Keratinocyte (primary cell): ENCODE results near the gene MREG. TPM values are rescaled to one million over a fixed set of nuclear protein-coding genes. Genes with fewer than 3 reads are reported as not detected.

ENCODE experiments used
- DNase-seq: peaks from one replicate; pipeline ENCODE4 v3.0.0-alpha.2; 2011; ENCODE audit warnings: low read depth, missing footprints, low spot score
- FAIRE-seq: peaks from 2 replicates; lab custom pipeline; 2011; peaks lifted over from hg19 to GRCh38; lab: Jason Lieb, UNC
- H2AFZ ChIP-seq: 2 replicates; pipeline ENCODE4 v1.6.0; 2012; ENCODE audit warnings: low read length, control low read depth, inconsistent platforms; ENCODE audit not compliant: control insufficient read depth
- H3K27ac ChIP-seq: 2 replicates; pipeline ENCODE4 v1.5.1; 2011; ENCODE audit warnings: low read length; ENCODE audit not compliant: control insufficient read depth, insufficient read depth
- H3K27me3 ChIP-seq: 3 replicates; pipeline ENCODE4 v1.6.0; 2011; ENCODE audit warnings: low read length; ENCODE audit not compliant: control insufficient read depth, insufficient read depth; ENCODE audit errors: extremely low read depth
- H3K36me3 ChIP-seq, 2 experiments: 2 replicates in 1 of 2; 3 replicates in 1 of 2; pipeline ENCODE4 v1.5.1; 2011; ENCODE audit warnings: low read length in 2 of 2, mild to moderate bottlenecking in 1 of 2; ENCODE audit not compliant: control insufficient read depth in 2 of 2, insufficient read depth in 2 of 2; ENCODE audit errors: extremely low read depth in 1 of 2
- H3K4me1 ChIP-seq: 3 replicates; pipeline ENCODE4 v1.5.1; 2011; ENCODE audit warnings: low read length; ENCODE audit not compliant: control insufficient read depth, insufficient read depth; ENCODE audit errors: extremely low read depth
- H3K4me2 ChIP-seq: 3 replicates; pipeline ENCODE4 v1.6.0; 2011; ENCODE audit warnings: low read depth, low read length; ENCODE audit not compliant: control insufficient read depth, insufficient read depth; ENCODE audit errors: extremely low read depth
- H3K4me3 ChIP-seq, 3 experiments: fragments of 200-600 bp in 1 of 3; sonication (generic) in 1 of 3; 2 replicates in 2 of 3; 3 replicates in 1 of 3; pipeline ENCODE4 v1.5.1; 2011 to 2016; ENCODE audit warnings: low read length in 3 of 3, mild to moderate bottlenecking in 3 of 3, control low read depth in 2 of 3, inconsistent platforms in 1 of 3, low read depth in 1 of 3, mixed read lengths in 1 of 3, mixed run types in 1 of 3, moderate library complexity in 1 of 3; ENCODE audit not compliant: control insufficient read depth in 2 of 3, insufficient read depth in 2 of 3; ENCODE audit errors: extremely low read depth in 1 of 3
- H3K79me2 ChIP-seq: 2 replicates; pipeline ENCODE4 v1.6.0; 2012; ENCODE audit warnings: low read length; ENCODE audit not compliant: control insufficient read depth, insufficient read depth
- H3K9ac ChIP-seq: 3 replicates; pipeline ENCODE4 v1.6.0; 2011; ENCODE audit warnings: low read length; ENCODE audit not compliant: control insufficient read depth, insufficient read depth; ENCODE audit errors: extremely low read depth
- H3K9me1 ChIP-seq: 3 replicates; pipeline ENCODE4 v1.6.0; 2011; ENCODE audit warnings: low read length; ENCODE audit not compliant: control insufficient read depth, insufficient read depth; ENCODE audit errors: extremely low read depth
- H3K9me3 ChIP-seq: 2 replicates; pipeline ENCODE4 v1.5.1; 2012; ENCODE audit warnings: low read depth, low read length; ENCODE audit not compliant: control insufficient read depth
- H4K20me1 ChIP-seq: 3 replicates; pipeline ENCODE4 v1.6.0; 2011; ENCODE audit warnings: low read length; ENCODE audit not compliant: control insufficient read depth, insufficient read depth; ENCODE audit errors: extremely low read depth
- EZH2 ChIP-seq: IDR thresholded peaks from one replicate; pipeline ENCODE4 v1.6.1; 2012; ENCODE audit warnings: inconsistent platforms, mild to moderate bottlenecking, low read length, moderate library complexity
- dilution Hi-C: fragments of 300-500 bp; cut with MboI; formaldehyde crosslinking; loops from one replicate; pipeline ENCODE4 v1.7.0; 2020; ENCODE audit warnings: low sequenced_read_pairs; ENCODE audit not compliant: extremely low pct_ligation_motif_present
- polyA plus RNA-seq, 5 experiments: library from polyadenylated mRNA; depleted of rRNA in 3 of 5; stranded (reverse) in 3 of 5; stranded (forward) in 1 of 5; unstranded in 1 of 5; fragments of >200 nt; gene quantifications; 1 replicate in 1 of 5; 2 replicates in 3 of 5; 3 replicates in 1 of 5; pipeline versions ENCODE4 v1.2.1 to v1.2.3, GENCODE V29; 2011 to 2012; ENCODE audit warnings: missing spikeins in 2 of 5, low read depth in 1 of 5, low replicate concordance in 1 of 5
- TF ChIP-seq, protein P1 (sequence below), 3 experiments: IDR thresholded peaks in 1 of 3; conservative IDR thresholded peaks in 1 of 3; optimal IDR thresholded peaks in 1 of 3; 2 replicates in 2 of 3; 3 replicates in 1 of 3; pipeline versions ENCODE3 to v1.5.1; 2011; ENCODE audit warnings: low read length in 3 of 3, mild to moderate bottlenecking in 3 of 3, moderate library complexity in 2 of 3, control low read depth in 1 of 3, inconsistent platforms in 1 of 3; ENCODE audit not compliant: insufficient read depth in 2 of 3; ENCODE audit errors: extremely low read depth in 1 of 3

The MREG gene
- polyA plus RNA-seq, 1 donor (not counting 4 experiments of a cell fraction or from before 2014, with no cell fraction given), result 32.9 TPM

DNA sequence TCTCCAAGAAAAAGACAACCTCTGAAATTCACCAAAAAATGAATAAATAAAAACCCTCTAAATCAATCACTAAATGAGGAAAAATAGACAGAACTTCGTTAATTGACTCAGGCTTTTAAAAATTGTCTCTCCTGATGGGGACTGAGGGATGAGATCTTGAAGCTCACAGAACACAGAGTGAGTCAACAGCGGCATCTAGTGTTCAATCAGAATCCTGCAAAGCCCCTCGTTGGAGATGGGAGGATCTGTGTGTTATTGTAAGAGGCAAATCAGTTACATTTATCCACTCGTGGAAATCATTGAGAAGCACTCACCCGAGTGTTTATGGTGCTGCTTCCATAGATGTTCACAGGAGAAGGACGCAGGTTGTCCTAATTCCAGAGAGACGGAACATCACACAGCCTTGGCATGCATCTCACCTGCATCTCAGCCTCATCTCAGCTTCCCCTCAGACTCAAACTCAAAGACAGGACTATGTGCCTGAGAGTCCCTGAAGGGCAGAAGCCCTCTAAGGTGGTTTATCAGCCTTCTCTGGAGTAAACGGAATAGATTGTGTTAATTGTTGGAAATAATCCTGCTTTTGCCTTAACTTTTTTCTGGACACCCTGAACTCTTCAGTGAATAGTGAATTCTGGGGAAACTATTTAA, 82.0 kb downstream of the MREG start:
- H3K9ac ChIP-seq, result no peak overlapping the region
- no peak overlapping the region for H2AFZ ChIP-seq
- no peaks in the 10 kb centered on the region for H3K9me1 ChIP-seq
- DNase-seq (no peak), FAIRE-seq (peak; percentile 59)
- TF ChIP-seq, protein P1, sequence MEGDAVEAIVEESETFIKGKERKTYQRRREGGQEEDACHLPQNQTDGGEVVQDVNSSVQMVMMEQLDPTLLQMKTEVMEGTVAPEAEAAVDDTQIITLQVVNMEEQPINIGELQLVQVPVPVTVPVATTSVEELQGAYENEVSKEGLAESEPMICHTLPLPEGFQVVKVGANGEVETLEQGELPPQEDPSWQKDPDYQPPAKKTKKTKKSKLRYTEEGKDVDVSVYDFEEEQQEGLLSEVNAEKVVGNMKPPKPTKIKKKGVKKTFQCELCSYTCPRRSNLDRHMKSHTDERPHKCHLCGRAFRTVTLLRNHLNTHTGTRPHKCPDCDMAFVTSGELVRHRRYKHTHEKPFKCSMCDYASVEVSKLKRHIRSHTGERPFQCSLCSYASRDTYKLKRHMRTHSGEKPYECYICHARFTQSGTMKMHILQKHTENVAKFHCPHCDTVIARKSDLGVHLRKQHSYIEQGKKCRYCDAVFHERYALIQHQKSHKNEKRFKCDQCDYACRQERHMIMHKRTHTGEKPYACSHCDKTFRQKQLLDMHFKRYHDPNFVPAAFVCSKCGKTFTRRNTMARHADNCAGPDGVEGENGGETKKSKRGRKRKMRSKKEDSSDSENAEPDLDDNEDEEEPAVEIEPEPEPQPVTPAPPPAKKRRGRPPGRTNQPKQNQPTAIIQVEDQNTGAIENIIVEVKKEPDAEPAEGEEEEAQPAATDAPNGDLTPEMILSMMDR (optimal IDR thresholded peaks at IDR 0.05 in 1 of 3, IDR thresholded peaks at IDR 0.05 in 1 of 3, conservative IDR thresholded peaks at IDR 0.05 in 1 of 3; ENCODE audit: extremely low read depth in 1 of 3, insufficient read depth in 2 of 3, low read length in 3 of 3), result peak; percentile 82 to 95 (median 87)
- no peak for TF ChIP-seq EZH2
- H3K9me3 ChIP-seq, result no peaks in the 10 kb centered on the region
- no peak overlapping the region for H3K4me3 ChIP-seq
- H3K4me2 ChIP-seq, result peak overlapping the region; percentile 0
- H3K27ac ChIP-seq, result no peak overlapping the region
- H4K20me1 ChIP-seq, result no peaks in the 10 kb centered on the region
- H3K4me1 ChIP-seq, result peaks cover 18% of the 10 kb centered on the region
- no peaks in the 10 kb centered on the region for H3K79me2 ChIP-seq
- no peaks in the 10 kb centered on the region for H3K27me3 ChIP-seq
- H3K36me3 ChIP-seq, result no peaks in the 10 kb centered on the region
- dilution Hi-C loops, result no loop called here

DNA sequence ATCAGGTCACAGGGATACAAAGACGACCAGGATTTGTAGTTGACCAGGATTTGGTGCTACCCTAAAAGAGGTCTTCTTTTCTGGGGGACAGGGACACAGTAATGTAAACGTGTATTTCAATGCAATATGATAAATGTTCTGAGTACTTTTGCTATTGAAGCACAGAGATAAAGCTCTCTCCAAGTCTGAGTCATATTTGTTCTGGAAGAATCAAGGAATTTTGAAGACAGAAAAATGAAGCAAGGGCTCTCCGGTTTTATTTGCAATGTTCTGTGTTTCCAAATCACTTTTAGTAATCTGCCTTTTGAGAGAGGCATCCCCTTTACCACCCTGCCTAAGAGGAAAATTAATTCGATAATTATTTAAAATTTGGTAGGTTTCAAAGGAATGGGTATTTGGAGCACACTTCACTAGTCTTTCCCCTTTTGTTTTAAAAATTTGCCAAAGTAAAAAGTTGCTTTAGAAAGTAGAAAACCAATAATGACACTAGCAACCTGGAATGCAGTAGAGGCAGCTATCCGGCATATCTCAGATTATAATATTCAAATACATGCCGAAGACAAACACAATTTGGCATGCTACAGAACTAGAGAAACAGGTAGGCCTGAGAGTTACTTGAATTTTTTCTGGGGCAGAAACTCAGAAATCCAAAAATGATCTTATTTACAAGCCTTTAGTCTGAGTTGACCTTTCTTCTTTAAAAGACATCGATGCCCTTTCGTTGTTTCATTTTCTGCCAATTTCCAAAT, 82.7 kb downstream of the MREG start:
- Histone ChIP-seq H3K4me3 (no peak overlapping the region), H3K9me3 (no peaks in the 10 kb centered on the region), H3K36me3 (no peaks in the 10 kb centered on the region), H4K20me1 (no peaks in the 10 kb centered on the region), H3K79me2 (no peaks in the 10 kb centered on the region), H2AFZ (no peak overlapping the region), H3K9ac (no peak overlapping the region), H3K27me3 (no peaks in the 10 kb centered on the region), H3K4me2 (peak overlapping the region; percentile 0), H3K4me1 (peaks cover 18% of the 10 kb centered on the region), H3K27ac (no peak overlapping the region), H3K9me1 (no peaks in the 10 kb centered on the region)
- dilution Hi-C loops, result no loop called here
- DNase-seq (no peak), FAIRE-seq (no peak)
- TF ChIP-seq, protein P1 (optimal IDR thresholded peaks at IDR 0.05 in 1 of 3, IDR thresholded peaks at IDR 0.05 in 1 of 3, conservative IDR thresholded peaks at IDR 0.05 in 1 of 3; ENCODE audit: extremely low read depth in 1 of 3, insufficient read depth in 2 of 3, low read length in 3 of 3), result no peak
- no peak for TF ChIP-seq EZH2
